Measurements from ENCODE around the gene RAB3B.
A peak's percentile ranks its signal among the peaks of the same experiment; 100 is the strongest.
"Not testable (repeated sequence)": the region's sequence is repeated elsewhere in the genome, so short reads cannot be mapped to it uniquely, and the experiment has no call there.

The RAB3B gene

DNA sequence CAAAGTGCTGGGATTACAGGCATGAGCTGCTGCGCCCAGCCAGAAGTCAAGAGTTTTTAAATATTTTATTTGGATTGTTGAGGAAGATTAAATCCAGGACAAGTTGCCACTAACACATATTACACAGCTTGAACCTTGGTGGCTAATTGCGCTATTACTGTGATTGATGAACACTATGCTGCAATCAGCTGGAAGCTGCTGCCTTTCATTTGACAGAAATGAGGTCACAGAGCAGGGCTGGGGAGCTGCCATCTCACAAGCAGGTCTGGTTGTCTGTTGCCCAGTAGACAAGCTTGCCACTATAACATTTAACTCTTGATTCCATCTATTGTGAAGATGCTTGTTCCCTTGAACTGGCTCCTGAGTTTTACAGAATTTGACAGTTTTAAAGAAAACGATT lies 74.5 kb downstream of the RAB3B start:
- DNase-seq: no peak

DNA sequence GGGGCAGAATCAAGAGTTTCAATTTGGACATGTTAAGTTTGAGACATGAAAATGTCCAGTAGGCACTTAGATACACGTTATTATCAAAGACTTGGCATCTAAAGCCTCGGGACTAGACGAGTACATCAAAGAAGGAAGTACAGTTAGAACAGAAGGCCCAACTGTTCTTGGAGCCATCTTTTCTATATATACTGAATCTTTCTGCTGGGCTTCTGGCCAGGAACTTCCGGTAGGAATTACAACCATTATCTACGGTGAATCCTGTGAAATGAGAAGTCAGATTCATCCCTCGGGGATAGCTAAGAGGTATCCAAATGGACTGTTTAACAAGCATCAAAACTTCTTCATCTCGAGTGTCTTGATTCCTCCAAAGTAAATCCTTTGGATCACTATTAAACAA lies 77.6 kb downstream of the RAB3B start:
- DNase-seq: no peak

DNA sequence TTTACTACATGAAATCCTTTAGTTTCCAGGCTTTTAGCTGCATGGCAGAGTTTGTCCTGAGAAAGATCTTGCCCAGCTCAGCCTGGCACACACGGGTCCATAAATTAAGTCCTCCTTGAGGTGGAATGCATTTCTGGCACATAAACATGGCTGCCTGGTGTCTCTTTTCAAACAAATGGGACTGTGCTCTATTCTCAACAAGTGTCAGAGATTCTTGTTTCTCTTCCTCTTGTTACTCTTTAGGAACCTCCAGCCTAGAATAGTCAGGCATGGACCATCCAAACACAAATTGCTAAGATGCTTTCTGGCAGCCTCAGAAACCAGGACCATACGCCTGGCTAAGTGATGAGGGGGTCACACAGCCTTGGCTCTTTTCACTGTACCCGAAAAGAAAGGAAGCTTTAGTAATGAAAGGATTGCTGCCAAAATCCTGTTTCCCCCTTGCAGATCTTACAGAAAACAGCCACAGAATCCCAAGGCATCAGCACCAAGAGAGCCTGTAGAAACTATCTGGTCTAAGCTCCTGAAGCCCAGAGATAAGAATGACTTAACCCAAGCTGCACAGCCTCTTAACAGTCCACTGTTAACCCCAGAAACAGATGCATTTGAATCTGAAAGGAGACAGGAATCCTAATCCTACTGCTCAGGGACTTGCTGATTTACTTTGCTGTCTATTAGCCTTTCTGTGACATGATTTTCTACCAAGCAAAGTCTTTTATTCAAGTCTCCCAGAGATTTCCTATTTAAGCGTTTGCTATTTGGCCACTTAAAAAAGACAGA lies 80.1 kb downstream of the RAB3B start:
- DNase-seq: no peak

DNA sequence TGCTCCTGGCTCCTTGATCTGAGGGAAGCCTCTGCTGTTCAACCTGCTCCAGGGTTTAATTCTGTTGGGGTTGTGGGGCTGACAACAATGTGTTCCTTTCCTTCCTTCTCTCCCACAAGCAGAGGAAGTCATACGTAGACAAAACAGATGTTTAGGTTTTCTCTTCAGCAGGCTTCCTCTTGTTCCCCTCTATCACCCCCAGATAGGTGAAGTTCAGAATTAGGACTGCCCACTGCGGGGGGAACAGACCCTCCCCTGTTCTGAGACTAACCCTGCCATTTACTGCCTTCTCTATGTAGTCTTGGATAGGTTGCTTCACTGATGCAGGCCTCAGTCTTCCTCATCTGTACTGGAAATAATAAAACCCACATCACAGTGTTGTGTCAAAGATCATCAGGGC lies 82.0 kb downstream of the RAB3B start:
- no peak for DNase-seq

DNA sequence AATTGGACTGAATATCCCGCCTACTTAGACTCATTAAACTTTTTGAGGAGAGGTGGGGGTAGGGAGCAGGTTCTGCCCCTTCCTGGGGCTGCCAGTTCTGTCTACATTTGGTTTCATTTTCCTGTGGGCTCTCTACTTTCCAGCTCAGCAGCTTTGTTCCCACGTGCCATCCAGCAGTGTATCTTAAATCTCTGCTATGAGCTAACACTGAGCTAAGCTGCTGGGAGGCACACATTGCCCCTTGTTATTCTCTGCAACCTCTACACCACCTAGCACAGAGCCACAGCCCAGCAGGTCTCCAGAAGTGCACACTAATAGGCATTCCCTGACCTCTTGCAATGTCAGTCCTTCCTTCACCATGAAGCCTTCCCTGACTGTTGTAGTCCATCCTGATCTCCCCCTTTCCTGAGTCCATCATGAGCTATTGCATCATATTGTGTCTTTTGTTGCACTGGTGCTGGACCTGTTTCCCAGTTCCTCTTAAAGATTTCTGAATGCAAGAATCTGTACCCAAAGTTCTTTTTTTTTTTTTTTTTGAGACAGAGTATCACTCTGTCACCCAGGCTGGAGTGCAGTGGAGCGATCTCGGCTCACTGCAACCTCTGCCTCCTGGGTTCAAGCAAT lies 83.3 kb downstream of the RAB3B start:
- no peak for DNase-seq

DNA sequence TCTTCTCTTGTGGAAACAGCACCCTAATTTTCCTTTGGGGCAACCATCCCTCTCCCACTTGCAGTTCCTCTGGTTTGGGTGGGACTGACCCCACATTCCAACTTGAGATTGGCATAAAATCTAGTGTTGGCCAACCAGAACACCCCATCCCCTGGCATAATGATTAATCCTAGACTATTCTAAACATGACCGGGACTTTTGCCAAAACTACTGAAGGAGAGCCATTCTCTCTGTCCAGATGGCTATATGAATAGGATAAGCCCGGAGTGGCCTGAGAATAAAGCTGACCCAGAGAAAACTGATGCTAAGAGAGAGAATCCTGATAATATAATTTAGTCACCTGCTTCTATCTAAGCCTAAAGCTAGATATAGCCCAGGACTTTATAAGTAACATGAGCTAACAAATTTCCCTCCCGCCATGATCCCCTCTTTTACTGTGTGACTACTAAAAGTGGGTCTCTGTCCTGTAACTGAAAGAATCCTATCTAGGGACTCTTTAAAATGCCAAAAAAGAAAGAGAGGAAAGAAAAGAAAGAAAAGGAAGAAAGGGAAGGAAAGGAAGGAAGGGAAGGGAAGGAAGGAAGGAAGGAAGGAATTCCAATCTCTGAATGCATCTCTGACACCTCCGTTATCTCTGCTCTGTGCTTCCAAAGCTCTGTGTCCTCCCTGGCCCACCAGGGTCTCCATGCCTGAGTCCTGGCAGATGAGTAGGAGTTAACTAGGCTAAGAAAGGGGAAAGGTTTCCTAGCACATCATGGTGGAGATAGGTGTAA lies 84.0 kb downstream of the RAB3B start:
- DNase-seq: no peak

DNA sequence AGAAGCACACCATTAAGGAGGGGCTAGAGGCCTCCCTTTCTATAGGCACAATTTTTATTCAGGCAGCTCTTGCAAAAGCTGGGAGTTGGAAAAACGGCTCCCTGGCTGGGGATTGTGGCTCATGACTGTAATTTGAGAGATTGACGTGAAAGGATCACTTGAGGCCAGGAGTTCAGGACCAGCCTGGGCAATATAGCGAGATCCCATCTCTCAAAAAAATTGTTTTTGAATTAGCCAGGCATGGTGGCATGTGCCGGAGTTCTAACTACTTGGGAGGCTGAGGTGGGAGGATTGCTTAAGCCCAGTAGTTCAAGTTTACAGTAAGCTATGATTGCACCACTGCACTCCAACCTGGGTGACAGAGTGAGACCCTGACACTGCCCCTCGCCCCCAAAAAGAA lies 88.0 kb downstream of the RAB3B start:
- DNase-seq: no peak

DNA sequence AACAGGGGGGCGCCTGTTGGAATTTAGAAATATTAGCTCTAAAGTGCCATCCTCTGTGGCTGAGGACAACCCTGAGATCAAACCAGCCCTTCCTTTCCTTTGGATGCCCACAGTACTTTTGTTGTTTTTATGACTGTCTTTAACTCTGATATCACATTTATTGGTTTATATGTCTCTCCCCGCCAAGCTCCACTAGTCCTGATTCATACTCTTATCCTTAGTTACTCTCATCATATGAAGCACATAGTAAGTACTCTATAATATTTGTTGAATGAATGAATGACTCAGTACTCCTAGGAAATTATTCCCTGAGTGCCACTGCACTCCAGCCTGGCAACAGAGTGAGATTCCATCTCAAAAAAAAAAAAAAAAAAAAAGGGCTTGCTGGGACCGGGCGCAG lies 89.3 kb downstream of the RAB3B start:
- DNase-seq: no peak

DNA sequence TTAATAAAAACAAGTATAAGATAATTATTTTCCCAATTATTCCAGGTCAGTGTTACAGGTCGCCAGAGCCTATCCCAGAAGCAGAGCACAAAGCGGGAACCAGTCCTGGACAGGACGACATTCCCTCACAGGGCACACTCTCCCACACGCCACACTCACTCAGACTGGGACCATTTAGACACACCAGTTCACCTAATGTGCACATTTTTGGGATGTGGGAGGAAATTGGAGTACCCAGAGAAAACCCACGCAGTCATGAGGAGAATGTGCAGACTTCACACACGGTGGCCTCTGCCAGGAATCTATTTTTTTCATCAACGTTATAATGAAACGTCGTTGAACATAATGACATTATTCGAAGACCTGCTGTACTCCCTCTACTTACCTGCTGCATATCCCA lies 91.5 kb downstream of the RAB3B start:
- no peak for DNase-seq

DNA sequence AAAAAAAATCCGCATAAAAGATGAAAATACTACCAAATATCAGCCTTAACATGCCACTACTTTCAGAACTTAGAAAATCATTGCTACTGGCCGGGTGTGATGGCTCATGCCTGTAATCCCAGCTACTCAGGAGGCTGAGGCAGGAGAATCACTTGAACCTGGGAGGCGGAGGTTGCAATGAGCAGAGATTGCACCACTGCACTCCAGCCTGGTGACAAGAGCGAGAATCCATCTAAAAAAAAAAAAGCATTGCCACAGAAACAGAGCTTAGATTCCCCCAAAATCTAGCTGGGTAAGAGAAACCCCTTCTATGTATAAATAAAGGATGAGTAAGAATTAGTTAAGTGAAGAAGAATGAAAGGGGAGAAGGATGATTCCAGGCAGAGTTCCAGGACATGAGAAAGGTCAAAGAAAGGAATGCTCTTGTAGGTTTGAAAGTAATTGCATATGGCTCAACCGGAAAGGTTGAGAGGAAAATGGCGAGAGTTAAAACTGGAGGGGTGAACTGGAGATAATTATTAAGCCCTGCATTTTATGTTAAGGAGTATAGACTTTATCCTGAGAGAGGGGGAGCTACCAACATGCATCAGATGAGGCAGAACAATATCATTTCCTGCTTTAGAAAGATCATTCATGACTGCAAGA lies 92.3 kb downstream of the RAB3B start:
- DNase-seq: no peak

DNA sequence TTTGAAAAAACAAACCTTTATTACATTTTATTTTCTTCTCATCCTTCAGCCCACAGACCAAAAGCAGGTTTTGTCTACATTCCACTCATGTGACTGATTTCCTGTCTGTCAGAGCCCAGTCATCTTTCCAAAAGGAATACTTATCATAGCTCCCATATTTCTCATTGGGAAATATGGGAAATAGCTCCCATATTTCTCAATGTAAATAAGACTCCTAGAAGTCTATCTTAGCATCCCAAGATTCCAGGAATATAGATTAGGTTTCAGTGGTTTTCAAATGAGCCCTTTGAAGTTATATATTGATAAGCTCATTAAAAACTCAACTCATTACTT lies 92.8 kb downstream of the RAB3B start:
- no peak for DNase-seq

DNA sequence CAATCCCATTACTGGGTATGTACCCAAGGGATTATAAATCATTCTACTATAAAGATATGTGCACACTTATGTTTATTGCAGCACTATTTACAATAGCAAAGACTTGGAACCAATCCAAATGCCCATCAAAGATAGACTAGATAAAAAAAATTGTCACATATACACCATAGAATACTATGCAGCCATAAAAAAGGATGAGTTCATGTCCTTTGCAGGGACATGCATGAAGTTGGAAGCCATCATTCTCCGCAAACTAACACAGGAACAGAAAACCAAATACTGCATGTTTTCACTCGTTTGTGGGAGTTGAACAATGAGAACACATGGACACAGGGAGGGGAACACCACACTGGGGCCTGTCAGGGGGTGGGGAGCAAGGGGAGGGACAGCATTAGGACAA lies 95.8 kb downstream of the RAB3B start:
- DNase-seq: not testable (repeated sequence)

DNA sequence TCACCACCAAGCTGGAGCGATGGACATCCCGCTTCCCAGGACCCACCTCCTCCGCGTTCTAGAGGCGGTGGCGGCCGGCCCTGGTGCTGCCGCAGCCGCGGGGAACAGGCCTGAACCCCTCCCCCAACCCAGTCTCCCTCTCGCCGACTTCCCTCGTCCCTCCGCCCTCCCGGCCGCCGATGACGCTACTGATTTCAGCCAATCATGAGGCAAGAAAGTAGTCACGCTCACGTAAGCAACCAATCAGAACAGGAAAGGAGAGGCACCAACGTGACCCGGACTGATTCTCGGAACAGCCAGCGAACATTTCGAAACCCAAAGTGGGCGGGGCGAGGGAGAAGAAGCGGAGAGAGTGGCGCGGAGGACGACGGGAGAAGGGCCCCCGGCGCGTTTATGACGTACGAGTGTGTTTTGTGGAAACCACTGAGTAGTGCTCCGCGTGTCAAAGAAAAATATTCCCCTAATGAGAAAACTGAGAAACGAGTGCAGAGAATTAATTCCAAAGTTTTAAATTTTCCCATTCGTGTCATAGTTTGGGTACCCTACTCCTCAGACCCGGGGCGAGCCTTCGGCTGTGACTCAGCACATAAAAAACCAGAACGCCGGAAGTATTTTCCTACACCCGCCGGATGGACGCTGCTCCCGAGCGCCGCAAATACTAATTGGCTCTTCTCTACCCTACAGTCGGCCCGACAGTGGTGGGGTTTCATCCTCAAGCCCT lies 111.7 kb downstream of the RAB3B start, which contains the start of gene NRDC:
NRDC (minus strand) TSS at position 112 of the 721 bp plus-strand sequence. CDS start 112 bp downstream, outside the sequence.
- peak; percentile 100 for DNase-seq

DNA sequence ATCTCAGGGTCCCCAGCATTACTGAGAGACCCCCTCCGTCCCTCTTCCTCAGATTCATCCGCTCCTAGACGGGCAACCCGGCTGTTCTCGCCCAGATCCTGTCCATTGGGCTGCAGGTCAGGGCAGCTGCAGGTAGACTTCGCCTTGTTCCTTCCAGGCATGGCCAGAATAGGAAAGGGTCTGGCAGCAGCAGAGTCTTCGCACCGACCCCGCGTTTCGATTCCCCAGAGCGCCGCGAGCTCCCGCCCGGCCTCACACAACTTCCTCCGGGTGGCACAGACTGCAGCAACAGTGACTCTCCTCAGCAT lies 112.2 kb downstream of the RAB3B start:
- DNase-seq: no peak

DNA sequence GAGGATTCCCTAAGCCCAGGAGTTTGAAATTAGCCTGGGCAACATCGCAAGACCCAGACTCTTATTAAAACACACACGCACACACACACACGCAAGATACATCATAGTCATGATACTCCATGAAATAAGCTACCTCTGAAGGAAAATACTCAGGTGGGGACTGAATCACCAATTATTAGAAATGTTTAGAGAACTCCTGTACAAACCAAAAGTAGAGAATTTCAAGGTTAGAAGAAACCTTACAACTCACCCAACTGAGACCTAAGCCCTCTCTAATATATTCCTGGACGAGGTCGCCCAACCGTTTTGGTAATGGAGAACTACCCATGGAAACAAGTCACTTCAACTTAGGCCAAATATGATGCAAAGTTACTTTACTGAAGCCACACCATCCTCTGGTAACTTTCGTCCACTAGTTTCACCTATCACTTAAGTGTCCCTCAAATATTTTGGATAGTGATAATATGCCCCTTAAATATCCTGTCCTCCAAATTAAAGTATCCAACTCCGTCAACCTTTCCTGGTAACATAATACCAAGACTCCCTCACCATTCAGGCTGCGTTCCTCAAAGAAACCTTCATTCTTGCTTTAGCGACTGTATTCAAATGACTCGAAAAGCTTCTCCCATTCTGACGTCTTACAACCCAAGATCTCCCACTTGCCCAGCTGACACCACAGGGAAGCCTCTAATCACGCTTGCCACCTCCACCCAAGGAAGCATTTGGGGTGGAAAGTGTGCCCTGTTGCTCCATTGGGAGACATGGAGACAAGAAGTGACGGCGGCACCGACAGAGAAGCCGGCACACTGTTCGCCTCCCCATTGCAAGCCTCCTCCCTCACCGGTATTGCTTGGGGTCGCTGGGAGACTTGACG lies 112.8 kb downstream of the RAB3B start:
- peak; percentile 21 for DNase-seq

DNA sequence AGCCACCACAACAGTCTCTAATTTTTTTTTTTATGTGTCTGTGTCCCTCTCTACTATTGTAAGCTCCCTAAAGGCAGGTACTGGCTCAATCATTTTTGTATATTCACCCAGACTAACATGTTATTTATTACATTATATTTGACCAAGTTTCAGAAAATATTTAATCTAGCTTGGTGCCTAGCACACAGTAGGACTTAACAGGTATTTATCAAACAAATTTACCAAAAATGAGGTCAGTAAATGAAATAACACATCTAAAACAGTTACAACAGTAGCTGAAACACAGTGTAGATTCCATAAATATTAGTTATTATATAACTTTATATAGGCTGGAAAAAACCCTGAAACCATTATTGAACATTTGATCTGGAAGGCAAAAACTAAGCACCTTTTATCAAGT lies 114.7 kb downstream of the RAB3B start:
- no peak for DNase-seq

DNA sequence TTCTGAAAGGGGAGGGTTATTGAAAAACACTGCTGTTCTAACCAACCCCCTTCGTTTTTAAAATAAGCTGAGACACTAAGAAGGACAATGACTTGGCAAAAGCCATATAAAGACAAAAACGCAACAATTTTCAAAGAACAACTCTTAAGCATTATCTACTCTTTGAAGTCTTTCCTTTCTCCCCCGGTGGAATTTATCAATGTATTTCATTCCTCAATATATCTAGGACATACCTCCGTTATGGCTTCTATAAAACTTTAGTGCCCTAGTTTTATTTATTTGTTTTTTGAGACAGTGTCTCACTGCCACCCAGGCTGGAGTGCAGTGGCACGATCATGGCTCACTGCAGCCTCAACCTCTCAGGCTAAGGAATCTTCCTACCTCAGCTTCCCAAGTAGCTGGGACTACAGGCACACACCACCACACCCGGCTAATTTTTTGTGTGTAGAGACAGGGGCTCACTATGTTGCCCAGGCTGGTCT lies 115.2 kb downstream of the RAB3B start:
- no peak for DNase-seq

DNA sequence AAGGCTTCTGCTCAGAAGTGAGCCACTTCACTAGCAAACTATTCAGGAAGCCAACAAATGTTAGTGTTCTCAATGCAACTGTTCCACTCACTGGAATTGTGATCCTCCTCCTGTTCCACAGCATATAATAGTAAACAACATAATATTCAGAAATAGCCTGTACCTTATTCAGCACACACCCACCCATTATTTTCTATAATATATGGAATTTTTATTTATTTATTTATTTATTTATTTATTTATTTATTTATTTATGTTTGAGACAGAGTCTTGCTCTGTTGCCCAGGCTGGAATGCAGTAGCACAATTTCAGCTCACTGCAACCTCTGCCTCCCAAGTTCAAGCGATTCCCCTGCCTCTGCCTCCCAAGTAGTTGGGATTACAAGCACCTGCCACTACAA lies 117.2 kb downstream of the RAB3B start:
- DNase-seq: not testable (repeated sequence)

DNA sequence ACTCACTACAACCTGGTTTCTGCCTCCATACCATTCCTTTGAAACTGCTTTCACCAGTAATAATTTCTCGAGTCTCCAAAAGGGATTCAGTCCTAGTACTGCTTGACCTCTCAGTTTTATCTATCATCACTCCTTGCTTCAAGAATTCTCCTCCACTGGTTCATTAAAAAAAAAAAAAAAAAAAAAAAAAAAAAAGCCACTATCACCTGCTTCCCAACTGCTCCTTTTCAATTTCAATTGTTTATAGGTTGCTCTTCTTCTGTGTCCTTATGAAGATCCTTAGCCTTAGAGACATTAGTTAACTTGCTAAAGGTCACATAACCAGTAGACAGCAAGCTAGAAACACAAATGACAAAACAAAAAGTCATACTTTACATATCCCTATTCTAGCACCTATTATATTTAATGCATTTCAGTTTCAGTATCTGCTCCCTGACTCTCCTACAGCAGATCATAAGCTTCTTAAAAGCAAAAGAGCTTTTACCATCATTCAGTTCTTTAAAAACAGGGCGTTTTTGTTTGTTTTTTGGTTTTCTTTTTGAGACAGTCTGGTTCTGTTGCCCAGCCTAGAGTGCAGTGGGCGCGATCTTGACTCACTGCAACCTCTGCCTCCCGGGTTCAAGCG lies 119.0 kb downstream of the RAB3B start:
- DNase-seq: no peak

DNA sequence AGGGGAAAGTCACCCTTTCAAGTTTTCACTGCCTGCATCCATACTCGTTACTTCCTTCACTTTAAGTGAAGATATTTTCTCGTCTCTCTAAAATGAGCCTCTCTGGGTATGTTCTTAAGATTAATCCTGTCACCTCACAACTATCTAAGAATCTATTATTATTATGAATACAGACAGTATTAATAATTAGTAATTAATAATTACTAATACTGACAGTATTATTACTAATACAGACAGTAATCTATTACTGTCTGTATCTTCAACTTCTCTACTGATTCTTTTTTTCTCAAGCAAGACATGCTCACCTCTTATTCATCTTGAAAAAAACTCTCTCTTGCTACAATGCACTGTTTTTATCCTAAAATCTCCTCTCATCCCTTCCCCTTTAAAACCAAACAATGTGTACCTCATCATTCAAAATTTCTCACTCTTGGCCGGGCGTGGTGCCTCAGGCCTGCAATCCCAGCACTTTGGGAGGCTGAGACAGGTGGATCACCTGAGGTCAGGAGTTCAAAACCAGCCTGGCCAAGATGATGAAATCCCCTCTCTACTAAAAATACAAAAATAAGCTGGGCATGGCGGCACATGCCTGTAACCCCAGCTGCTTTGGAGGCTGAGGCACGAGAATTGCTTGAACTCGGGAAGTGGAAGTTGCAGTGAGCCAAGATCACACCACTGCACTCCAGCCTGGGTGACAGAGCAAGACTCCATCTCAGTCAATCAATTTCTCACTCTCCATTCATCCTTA lies 119.7 kb downstream of the RAB3B start:
- DNase-seq: no peak
